Chondrocyte (in vitro differentiated cells): ENCODE measurements around the gene DGCR2. TPM values are rescaled to one million over a fixed set of nuclear protein-coding genes. Genes with fewer than 3 reads are reported as not detected.

ENCODE experiments used
- DNase-seq: peaks from one replicate; pipeline ENCODE4 v3.0.0; 2021; ENCODE audit warnings: mixed read lengths, low spot score
- H3K27ac Mint-ChIP-seq: one replicate; pipeline ENCODE4 v1.8.0; 2021; ENCODE audit warnings: mild to moderate bottlenecking, moderate library complexity, mixed read lengths; ENCODE audit not compliant: unreplicated experiment
- H3K27me3 Mint-ChIP-seq: 2 replicates; pipeline ENCODE4 v1.8.0; 2021; ENCODE audit warnings: low read depth, mixed read lengths
- H3K36me3 Mint-ChIP-seq: 2 replicates; pipeline ENCODE4 v1.8.0; 2021; ENCODE audit warnings: low read depth, mixed read lengths
- H3K4me1 Mint-ChIP-seq: 2 replicates; pipeline ENCODE4 v1.8.0; 2021; ENCODE audit warnings: low read depth, mild to moderate bottlenecking, mixed read lengths
- H3K4me3 Mint-ChIP-seq: one replicate; pipeline ENCODE4 v1.8.0; 2021; ENCODE audit warnings: mild to moderate bottlenecking, moderate library complexity, mixed read lengths; ENCODE audit not compliant: unreplicated experiment
- H3K9me3 Mint-ChIP-seq: 2 replicates; pipeline ENCODE4 v1.8.0; 2021; ENCODE audit warnings: low read depth, mixed read lengths
- total RNA-seq: library from RNA; stranded (reverse); gene quantifications from 3 replicates; pipeline ENCODE4 v1.2.1, GENCODE V29; 2021
- TF ChIP-seq, protein P1 (sequence below): fragments of 200-600 bp; sonication (generic); IDR thresholded peaks from 2 replicates; pipeline ENCODE4 v1.5.0; 2021; ENCODE audit warnings: antibody characterized with exemption, mild to moderate bottlenecking, moderate library complexity

The DGCR2 gene
- total RNA-seq, 1 donor from 2014 or later = 45.8 TPM

DNA sequence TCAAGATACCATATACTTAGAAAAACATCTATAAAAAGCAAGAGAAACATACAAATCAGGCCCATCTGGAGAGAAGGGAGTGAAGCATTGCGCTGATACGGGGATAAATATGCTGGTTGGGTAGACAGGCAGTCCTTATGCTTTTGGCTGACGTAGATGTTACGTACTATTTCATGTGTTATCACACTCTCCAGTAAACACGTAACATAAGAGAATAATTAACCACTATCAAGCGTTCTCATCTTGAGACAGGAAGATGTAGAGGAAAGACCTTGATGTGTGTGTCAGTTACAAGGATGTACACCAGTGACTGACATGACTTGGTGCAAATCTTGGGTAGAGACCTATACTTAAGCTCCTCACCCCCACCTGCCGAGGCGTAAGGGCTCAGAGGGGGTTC, 99.5 kb downstream of the DGCR2 start:
- Mint-ChIP-seq H3K27ac (no peak overlapping the region), H3K27me3 (peaks cover 35% of the 10 kb centered on the region), H3K9me3 (no peaks in the 10 kb centered on the region), H3K4me3 (no peak overlapping the region), H3K4me1 (no peaks in the 10 kb centered on the region), H3K36me3 (no peaks in the 10 kb centered on the region)
- TF ChIP-seq, protein P1, sequence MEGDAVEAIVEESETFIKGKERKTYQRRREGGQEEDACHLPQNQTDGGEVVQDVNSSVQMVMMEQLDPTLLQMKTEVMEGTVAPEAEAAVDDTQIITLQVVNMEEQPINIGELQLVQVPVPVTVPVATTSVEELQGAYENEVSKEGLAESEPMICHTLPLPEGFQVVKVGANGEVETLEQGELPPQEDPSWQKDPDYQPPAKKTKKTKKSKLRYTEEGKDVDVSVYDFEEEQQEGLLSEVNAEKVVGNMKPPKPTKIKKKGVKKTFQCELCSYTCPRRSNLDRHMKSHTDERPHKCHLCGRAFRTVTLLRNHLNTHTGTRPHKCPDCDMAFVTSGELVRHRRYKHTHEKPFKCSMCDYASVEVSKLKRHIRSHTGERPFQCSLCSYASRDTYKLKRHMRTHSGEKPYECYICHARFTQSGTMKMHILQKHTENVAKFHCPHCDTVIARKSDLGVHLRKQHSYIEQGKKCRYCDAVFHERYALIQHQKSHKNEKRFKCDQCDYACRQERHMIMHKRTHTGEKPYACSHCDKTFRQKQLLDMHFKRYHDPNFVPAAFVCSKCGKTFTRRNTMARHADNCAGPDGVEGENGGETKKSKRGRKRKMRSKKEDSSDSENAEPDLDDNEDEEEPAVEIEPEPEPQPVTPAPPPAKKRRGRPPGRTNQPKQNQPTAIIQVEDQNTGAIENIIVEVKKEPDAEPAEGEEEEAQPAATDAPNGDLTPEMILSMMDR = no peak
- no peak for DNase-seq

DNA sequence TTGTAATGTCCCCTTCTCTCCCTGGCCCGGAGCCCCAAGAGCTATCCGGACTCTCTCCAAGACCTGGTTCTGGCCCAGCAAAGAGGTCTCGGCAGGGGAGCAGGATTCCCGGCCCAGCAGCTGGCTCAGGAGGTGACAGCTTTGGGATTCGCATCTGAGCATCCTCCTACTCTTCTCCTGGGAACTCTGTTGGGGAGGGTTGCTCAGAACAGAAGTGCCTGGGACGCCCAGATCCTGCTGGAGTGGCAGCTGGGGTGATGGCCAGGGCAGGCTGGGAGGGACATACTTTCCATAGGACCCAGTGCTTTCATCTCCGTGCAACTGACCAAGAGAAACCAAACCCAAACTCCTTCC, 102.6 kb downstream of the DGCR2 start:
- Mint-ChIP-seq H3K27me3 (peaks cover 30% of the 10 kb centered on the region), H3K36me3 (no peaks in the 10 kb centered on the region), H3K4me3 (no peak overlapping the region), H3K27ac (no peak overlapping the region), H3K9me3 (no peaks in the 10 kb centered on the region), H3K4me1 (no peaks in the 10 kb centered on the region)
- TF ChIP-seq, protein P1 = no peak
- no peak for DNase-seq

DNA sequence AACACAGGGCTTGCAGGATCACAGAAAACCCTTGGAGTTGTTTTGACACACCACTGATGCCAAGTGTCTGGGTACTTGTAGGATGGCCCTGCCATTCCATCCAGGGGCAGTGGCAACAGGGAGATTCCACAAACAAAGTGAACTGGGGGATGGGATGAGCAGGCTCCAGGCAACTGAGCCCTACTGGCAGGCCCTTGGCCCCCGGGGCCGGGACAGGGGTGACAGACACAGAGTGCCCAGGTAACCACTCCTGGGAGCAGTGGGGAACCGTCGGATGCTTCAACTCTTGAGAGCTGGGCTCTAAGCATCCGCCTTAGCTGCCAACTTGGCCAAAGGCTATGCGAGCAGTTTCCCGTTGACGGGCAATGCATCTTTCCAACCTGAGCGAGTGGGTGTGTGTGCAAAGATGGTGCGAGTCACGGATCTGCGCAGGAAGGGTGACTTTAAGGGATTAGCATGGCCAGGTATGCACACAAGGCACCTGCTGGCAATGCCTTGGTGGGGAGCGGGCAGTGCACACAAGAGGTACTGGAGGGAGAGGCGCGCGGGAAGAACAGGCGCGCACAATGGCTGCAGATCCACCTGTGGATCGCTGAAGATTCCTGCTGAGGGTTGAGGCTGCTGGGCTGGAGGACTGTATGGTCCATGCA, 103.1 kb downstream of the DGCR2 start:
- no peaks in the 10 kb centered on the region for H3K4me1 Mint-ChIP-seq
- H3K9me3 Mint-ChIP-seq = no peaks in the 10 kb centered on the region

DNA sequence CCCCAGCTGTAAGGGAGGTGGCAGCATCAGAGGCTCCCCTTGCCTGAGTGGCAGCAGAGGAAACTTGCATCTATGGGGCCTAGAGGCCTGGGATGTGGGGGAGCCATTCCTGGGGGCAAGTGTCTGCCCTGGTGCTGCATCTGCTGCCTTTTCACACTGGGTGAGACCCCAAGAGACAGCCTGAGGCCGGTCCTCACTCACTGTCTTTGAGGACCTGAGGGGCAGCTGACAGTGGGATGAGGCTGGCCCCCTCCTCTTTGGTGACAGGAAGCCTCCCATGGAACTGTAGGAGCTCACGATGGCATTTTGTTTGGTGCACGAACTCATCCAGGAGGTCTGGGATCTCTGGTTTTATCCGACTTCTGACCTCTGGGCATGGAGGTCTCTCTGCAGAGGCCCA, 104.0 kb downstream of the DGCR2 start:
- no peak overlapping the region for H3K27ac Mint-ChIP-seq
- H3K9me3 Mint-ChIP-seq = no peaks in the 10 kb centered on the region
- H3K4me1 Mint-ChIP-seq = no peaks in the 10 kb centered on the region
- H3K36me3 Mint-ChIP-seq = no peaks in the 10 kb centered on the region
- H3K4me3 Mint-ChIP-seq = no peak overlapping the region
- TF ChIP-seq, protein P1 = no peak
- peaks cover 30% of the 10 kb centered on the region for H3K27me3 Mint-ChIP-seq
- DNase-seq = no peak

More for the DNA sequence above, 103.1 kb downstream of the DGCR2 start:
- H3K27me3 Mint-ChIP-seq = peaks cover 30% of the 10 kb centered on the region
- H3K36me3 Mint-ChIP-seq = no peaks in the 10 kb centered on the region
- no peak for DNase-seq
- TF ChIP-seq, protein P1 = no peak
- H3K27ac Mint-ChIP-seq = no peak overlapping the region
- H3K4me3 Mint-ChIP-seq = no peak overlapping the region

DNA sequence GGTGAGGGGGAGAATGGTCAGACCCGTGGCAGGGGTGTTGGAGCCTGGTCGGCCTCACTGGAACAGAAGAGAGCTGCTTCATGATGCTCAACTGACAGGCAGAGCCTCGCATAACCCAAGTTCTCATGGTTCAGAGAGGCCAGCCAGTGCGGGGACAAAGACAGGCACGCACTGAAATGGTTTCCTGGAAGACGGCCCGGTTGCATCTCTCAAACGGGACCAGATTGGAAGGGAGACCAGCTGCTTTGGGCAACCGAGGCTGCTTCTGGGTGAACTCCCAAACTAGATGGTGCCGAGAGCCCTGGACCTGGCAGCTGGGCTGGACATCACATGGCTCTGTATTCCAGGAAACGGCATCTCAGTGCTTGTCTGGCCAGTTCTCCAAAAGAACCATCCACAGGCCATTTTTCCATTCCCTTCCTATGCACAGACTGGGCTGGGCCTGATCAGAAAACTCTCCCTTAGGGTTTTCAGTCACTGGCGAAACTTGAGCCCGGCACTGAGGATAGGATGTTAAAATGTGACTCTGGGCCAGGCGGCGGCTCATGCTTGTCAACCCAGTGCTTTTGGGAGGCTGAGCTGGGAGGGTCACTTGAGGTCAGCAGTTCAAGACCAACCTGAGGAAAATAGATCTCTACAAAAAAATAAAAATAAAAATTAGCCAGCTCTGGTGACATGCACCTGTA, 106.0 kb downstream of the DGCR2 start:
- no peak for DNase-seq
- no peaks in the 10 kb centered on the region for H3K4me1 Mint-ChIP-seq
- no peak overlapping the region for H3K4me3 Mint-ChIP-seq
- H3K27ac Mint-ChIP-seq = no peak overlapping the region
- no peaks in the 10 kb centered on the region for H3K9me3 Mint-ChIP-seq
- TF ChIP-seq, protein P1 = no peak
- H3K27me3 Mint-ChIP-seq = peaks cover 28% of the 10 kb centered on the region
- no peaks in the 10 kb centered on the region for H3K36me3 Mint-ChIP-seq
